Measurements from ENCODE around the gene USP17L15. TPM values are rescaled to one million over a fixed set of nuclear protein-coding genes. Genes with fewer than 3 reads are reported as not detected.

The USP17L15 gene
- polyA plus RNA-seq, 1 donor from 2014 or later, result not detected

Other genes starting within 250 kb of the USP17L15 start
- not detected in 2 replicates for gene FAM90A26, start 64.0 kb upstream of the USP17L15 start, polyA plus RNA-seq
- not detected in 2 replicates for gene USP17L10, start 23.7 kb upstream of the USP17L15 start, polyA plus RNA-seq
- gene USP17L11, start 19.0 kb upstream of the USP17L15 start, polyA plus RNA-seq, result not detected in 2 replicates
- not detected in 2 replicates for gene USP17L12, start 14.2 kb upstream of the USP17L15 start, polyA plus RNA-seq
- not detected in 2 replicates for gene USP17L13, start 9.5 kb upstream of the USP17L15 start, polyA plus RNA-seq
- gene USP17L17, start 9.5 kb downstream of the USP17L15 start, polyA plus RNA-seq, result not detected in 2 replicates
- not detected in 2 replicates for gene USP17L18, start 14.2 kb downstream of the USP17L15 start, polyA plus RNA-seq
- not detected in 2 replicates for gene USP17L19, start 19.0 kb downstream of the USP17L15 start, polyA plus RNA-seq
- not detected in 2 replicates for gene USP17L20, start 23.7 kb downstream of the USP17L15 start, polyA plus RNA-seq
- not detected in 2 replicates for gene USP17L21, start 28.5 kb downstream of the USP17L15 start, polyA plus RNA-seq
- gene USP17L22, start 33.2 kb downstream of the USP17L15 start, polyA plus RNA-seq, result not detected in 2 replicates
- gene USP17L24, start 90.8 kb downstream of the USP17L15 start, polyA plus RNA-seq, result not detected in 2 replicates
- gene USP17L25, start 95.5 kb downstream of the USP17L15 start, polyA plus RNA-seq, result not detected in 2 replicates
- gene USP17L26, start 100.3 kb downstream of the USP17L15 start, polyA plus RNA-seq, result not detected in 2 replicates
- gene USP17L5, start 105.0 kb downstream of the USP17L15 start, polyA plus RNA-seq, result not detected in 2 replicates
- gene USP17L27, start 109.8 kb downstream of the USP17L15 start, polyA plus RNA-seq, result not detected in 2 replicates
- gene USP17L28, start 114.5 kb downstream of the USP17L15 start, polyA plus RNA-seq, result not detected in 2 replicates
- not detected in 2 replicates for gene USP17L29, start 119.3 kb downstream of the USP17L15 start, polyA plus RNA-seq
- gene USP17L30, start 128.7 kb downstream of the USP17L15 start, polyA plus RNA-seq, result not detected in 2 replicates
- not detected in 2 replicates for gene DEFB131A, start 210.0 kb downstream of the USP17L15 start, polyA plus RNA-seq